ENCODE results near the gene NOL4L.

NOL4L gene

DNA sequence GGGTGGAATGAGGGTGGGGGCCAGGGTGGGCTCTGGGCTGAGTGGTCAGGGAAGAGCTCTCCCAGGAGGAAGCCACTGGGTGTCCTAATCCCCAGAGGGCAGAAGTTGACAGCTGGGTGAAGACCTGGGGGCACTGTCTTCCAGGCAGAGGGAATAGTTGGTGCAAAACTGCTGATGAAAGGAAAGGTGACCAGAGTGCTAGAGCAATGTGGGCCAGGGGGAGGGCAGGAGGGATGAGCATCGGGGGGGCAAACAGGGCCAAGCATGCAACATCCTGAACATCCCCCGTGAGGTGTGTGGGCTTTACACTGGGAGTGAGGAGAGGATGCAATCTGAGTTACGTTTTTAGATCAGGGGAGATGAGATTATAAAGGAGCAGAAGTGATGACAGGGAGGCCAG lies 97.8 kb downstream of the NOL4L start:
- TF ChIP-seq, protein P1, sequence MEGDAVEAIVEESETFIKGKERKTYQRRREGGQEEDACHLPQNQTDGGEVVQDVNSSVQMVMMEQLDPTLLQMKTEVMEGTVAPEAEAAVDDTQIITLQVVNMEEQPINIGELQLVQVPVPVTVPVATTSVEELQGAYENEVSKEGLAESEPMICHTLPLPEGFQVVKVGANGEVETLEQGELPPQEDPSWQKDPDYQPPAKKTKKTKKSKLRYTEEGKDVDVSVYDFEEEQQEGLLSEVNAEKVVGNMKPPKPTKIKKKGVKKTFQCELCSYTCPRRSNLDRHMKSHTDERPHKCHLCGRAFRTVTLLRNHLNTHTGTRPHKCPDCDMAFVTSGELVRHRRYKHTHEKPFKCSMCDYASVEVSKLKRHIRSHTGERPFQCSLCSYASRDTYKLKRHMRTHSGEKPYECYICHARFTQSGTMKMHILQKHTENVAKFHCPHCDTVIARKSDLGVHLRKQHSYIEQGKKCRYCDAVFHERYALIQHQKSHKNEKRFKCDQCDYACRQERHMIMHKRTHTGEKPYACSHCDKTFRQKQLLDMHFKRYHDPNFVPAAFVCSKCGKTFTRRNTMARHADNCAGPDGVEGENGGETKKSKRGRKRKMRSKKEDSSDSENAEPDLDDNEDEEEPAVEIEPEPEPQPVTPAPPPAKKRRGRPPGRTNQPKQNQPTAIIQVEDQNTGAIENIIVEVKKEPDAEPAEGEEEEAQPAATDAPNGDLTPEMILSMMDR (IDR thresholded peaks at IDR 0.05), result no peak
- Histone ChIP-seq H3K4me3 (no peak overlapping the region), H3K27ac (no peak overlapping the region)
- DNase-seq (ENCODE audit: low spot score), result no peak

DNA sequence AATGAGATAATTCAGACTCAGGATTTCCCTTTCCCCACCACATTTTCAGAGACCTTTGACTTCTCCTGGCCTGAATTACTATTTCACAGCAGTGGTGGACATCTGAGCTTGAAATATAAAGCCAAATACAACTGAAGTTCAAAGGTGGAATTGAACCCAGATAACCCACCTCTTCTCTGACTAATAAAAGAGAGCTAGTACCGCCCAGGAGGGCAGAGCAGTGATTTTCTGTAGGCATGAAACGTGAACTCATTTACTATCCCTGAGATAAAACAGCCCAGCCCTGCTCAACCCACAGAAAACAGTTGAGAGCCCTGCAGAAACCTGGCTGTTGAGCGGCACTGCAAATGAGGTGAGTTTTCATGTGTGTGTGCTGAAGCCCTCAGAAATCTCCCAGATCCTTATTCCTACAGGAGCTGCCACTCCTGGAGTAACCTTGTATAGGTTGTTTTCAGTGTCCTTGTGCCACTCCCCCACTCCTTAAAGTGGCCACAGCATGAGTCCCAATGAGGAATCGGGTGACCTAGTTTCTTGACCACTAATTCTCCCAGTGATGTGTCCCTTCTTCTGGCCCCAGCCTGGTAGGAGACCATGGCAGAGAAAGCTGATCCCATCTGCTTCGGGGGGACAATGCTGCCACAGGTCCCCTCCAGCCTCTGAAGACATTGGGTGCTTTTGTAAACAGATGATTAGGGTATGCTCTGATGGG lies 99.2 kb downstream of the NOL4L start:
- no peak overlapping the region for H3K4me3 ChIP-seq
- no peak for DNase-seq (ENCODE audit: low spot score)
- TF ChIP-seq, protein P1 (IDR thresholded peaks at IDR 0.05), result no peak
- H3K27ac ChIP-seq, result peak overlapping the region in 1 of 2 donors; percentile 23

DNA sequence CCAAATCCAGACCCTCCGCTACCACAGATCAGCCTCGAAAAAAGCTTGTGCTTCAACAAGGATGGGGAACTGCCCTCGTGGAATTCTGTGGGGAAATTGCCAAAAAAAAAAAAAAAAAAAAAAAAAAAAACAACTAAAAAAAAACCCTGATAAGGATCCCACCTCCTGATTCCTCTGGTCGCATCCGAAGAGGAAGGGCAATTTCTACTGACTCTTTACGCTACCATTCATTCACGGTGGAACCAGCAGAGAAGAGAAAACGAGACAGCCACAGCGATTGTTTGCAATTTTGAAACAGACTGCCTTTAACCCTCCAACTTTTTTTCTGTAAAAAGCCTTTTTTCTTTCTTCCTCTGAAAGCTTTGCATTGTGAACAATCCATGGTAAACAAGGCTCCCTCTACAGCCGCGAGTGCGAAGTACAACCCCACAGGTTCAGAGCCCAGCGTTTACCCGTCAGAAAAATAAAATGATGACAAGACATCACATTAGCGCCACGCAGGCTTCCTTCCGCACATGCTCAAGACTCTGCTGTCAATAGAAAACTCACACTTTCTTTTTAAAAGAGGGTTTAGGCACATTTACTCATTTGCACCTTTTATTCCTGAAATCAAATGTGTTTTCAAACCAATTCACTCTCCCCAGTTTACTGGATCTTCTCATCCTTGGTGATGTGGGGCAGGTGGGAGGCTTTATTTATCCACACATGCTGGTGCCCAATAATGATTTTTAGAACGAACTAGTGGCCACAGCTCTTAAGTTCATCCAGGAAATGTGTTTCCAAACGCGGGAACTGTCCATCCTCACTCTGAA lies 100.0 kb downstream of the NOL4L start:
- TF ChIP-seq, protein P1 (IDR thresholded peaks at IDR 0.05), result peak; percentile 71
- H3K4me3 ChIP-seq, result peak overlapping the region; percentile 98
- peak overlapping the region in 1 of 2 donors; percentile 83 for H3K27ac ChIP-seq
- DNase-seq (ENCODE audit: low spot score), result no peak

DNA sequence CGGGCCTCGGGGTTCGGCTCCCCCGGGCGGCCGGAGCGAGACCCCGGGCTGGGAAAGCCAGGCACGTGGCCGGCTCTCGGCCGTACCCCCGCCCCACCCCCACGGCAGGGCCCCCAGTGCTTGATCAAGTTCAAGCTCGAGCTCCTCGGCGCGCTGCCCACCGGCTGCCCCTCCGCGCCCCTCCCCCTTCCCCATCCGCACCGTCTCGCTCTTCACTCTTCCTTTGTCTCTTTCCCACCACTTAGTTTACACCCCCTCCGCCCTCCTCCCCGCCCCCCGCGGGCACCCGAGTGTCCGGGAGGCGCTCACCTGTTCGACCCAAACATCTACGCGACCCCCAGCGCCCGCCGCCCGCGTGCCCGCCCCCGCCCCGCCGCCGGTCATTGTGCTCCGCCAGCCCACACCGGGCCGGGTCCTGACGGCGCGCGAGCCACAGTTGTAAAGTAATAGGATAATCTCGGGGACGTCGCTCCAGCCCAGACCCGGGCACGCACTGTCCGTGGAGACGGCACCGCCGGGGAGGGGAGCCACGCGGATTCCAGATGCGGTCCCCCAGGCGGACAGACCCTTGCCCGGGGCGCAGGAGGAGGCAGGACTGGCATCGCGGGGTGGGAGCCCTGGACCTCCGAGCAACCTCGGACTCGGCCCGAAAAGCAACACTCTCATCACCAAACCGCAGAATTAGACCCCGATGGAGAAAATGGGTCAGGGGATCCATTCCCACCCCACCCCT lies 100.7 kb downstream of the NOL4L start:
- TF ChIP-seq, protein P1 (IDR thresholded peaks at IDR 0.05), result no peak

DNA sequence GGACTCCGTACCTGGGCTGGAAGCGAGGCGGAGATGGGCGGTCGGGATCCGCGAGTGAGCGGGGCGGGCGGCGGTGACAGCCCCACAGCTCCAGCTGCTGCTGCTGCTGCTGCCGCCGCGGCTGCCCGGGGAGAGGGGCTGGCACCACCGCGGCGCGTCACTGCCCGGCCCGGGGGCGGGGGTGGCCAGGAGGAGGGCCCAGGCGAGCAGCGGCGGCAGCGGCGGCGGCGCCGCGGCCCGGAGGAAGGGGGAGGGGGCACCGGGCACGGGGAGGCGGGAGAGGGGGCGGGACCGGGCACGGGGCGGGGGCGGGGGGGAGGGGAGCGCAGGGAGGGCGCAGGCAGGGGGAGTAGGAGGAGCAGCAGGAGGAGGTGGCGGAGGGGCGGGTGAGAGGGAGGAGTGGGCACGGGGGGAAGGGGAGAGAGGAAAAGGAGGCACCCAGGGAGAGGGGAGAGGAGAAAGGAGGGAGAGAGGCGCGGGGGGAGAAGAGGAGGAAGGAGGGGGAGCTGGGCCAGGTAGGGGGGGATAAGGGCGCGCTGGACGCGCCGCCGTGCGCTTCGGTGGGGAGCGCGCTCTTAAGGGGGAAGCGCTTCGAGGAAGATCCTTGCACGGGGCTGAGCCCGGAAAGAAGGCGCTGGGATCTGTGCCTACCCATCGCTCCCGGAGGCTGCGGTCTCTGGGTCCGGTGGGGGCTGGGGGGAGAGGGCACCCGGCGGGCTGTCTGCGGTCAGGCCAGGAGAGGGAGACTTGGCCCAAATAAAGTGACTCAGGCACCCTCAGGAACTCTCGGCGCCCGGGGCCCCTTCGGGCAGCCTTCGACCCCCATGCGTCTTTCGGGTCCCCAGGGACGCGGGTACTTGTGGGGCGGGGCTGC lies 101.5 kb downstream of the NOL4L start:
- TF ChIP-seq, protein P1 (IDR thresholded peaks at IDR 0.05), result no peak
- H3K27ac ChIP-seq, result peak overlapping the region; percentile 54 to 83
- no peak for DNase-seq (ENCODE audit: low spot score)
- H3K4me3 ChIP-seq, result peak overlapping the region; percentile 98

More for the DNA sequence above, 100.7 kb downstream of the NOL4L start:
- H3K4me3 ChIP-seq, result peak overlapping the region; percentile 98
- peak overlapping the region; percentile 8 to 83 for H3K27ac ChIP-seq
- DNase-seq (ENCODE audit: low spot score), result no peak

Data from coronary artery (tissue), 2 donors.